ENCODE measurements around the gene COL4A4. TPM values are rescaled to one million over a fixed set of nuclear protein-coding genes. Genes with fewer than 3 reads are reported as not detected.

Gene COL4A4
- total and polyA plus RNA-seq, 2 donors (not counting 3 experiments of a cell fraction or from before 2014, with no cell fraction given), result not detected

GRCh38 chr2:227153307-227153706, 10.7 kb downstream of the COL4A4 start:
- dilution Hi-C loops (cut with MboI; ENCODE audit: extremely low pct_ligation_motif_present, low sequenced_read_pairs), result no loop called here
- no peaks in the 10 kb centered on the region for H3K9me1 ChIP-seq (replicated peaks; ENCODE audit: control insufficient read depth, extremely low read depth, insufficient read depth, low read length)
- CTCF ChIA-PET, result no interaction called here
- no TSS peak for BruUV-seq (replicated peaks)
- H4K20me1 ChIP-seq (replicated peaks; ENCODE audit: control insufficient read depth, extremely low read depth, insufficient read depth, low read length), result no peaks in the 10 kb centered on the region
- DNase-seq (ENCODE audit: low read depth, low spot score), result no peak
- POLR2A ChIA-PET, result no interaction called here
- no peaks in the 10 kb centered on the region for H3K9me3 ChIP-seq (replicated peaks; ENCODE audit: control insufficient read depth, insufficient read depth, low read length)
- H3K27me3 ChIP-seq (ENCODE audit: control insufficient read depth in 2 of 2, insufficient read depth in 2 of 2, low read length in 2 of 2), result no peaks in the 10 kb centered on the region
- no peak overlapping the region for H3K27ac ChIP-seq (ENCODE audit: insufficient read depth, low read depth, low read length)
- H3K79me2 ChIP-seq (ENCODE audit: control insufficient read depth, insufficient read depth, low read length), result no peaks in the 10 kb centered on the region
- no peak overlapping the region for H3K4me2 ChIP-seq (ENCODE audit: insufficient read depth, low read length)
- TF ChIP-seq JUN (IDR thresholded peaks at IDR 0.05; ENCODE audit: borderline replicate concordance, insufficient read depth, insufficient read length, low read depth), result no peak
- no peak for TF ChIP-seq MYC (IDR thresholded peaks at IDR 0.05; ENCODE audit: low read depth, low read length)
- no peak for TF ChIP-seq POLR2AphosphoS5 (IDR thresholded peaks at IDR 0.05; ENCODE audit: insufficient read depth, low read depth, low read length)
- no peak for TF ChIP-seq GATA2 (IDR thresholded peaks at IDR 0.05; ENCODE audit: insufficient read depth, insufficient read length, low read depth, low read length)
- H3K4me3 ChIP-seq (replicated peaks in 1 of 3; ENCODE audit: insufficient read depth in 1 of 3, low read depth in 1 of 3, low read length in 3 of 3), result no peak overlapping the region
- H3K9ac ChIP-seq (replicated peaks; ENCODE audit: extremely low read depth, insufficient read depth, low read length), result no peak overlapping the region
- no peaks in the 10 kb centered on the region for H3K36me3 ChIP-seq (ENCODE audit: control insufficient read depth in 2 of 2, extremely low read depth in 1 of 2, insufficient read depth in 2 of 2, low read length in 2 of 2)
- H3K4me1 ChIP-seq (ENCODE audit: control insufficient read depth, extremely low read depth, insufficient read depth, low read length), result no peaks in the 10 kb centered on the region
- intact Hi-C loops (cut with micrococcal nuclease), result no loop called here
- H2AFZ ChIP-seq (ENCODE audit: low read depth, low read length), result no peak overlapping the region
- FAIRE-seq, result no peak

DNA sequence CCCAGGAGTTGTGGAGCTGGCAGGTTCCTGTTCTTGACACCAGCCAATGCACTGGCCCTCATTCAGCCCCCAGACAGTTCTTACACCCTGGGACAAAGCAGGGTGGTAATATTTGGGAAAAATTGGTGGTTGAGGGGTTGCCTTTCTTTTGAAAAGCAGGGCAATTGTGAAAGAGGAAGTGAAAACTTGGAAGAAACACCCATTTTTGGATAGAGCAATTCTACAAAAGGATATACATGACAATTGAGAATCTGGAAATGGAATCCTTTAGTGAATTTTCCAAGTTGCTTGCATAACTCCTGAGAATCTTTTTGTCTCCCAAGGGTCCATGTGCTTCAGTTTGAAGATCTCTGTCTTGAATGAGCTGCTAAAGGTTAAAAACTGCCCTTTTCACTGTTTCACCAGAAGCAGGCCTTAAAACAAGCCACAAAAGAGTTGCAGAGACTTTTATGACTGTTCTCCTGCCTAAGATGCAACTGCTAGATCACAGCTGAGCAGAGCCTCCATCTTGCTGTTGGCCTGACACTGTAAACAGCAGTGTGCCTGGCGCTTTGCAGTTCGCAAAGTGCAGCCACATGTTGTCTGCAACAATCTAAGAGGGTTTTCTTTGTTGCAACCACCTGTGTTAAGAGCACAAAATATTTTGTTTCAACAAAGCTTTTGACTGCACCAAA, 11.8 kb downstream of the COL4A4 start:
- H3K36me3 ChIP-seq (ENCODE audit: control insufficient read depth in 2 of 2, extremely low read depth in 1 of 2, insufficient read depth in 2 of 2, low read length in 2 of 2), result no peaks in the 10 kb centered on the region

More for the DNA sequence above, 11.8 kb downstream of the COL4A4 start:
- DNase-seq (ENCODE audit: low read depth, low spot score) (no peak), FAIRE-seq (no peak)
- ChIA-PET POLR2A (no interaction called here), CTCF (no interaction called here)
- H3K79me2 ChIP-seq (ENCODE audit: control insufficient read depth, insufficient read depth, low read length), result no peaks in the 10 kb centered on the region
- dilution Hi-C loops (cut with MboI; ENCODE audit: extremely low pct_ligation_motif_present, low sequenced_read_pairs) (no loop called here), intact Hi-C loops (cut with micrococcal nuclease) (no loop called here)
- H3K9ac ChIP-seq (replicated peaks; ENCODE audit: extremely low read depth, insufficient read depth, low read length), result no peak overlapping the region
- no peaks in the 10 kb centered on the region for H4K20me1 ChIP-seq (replicated peaks; ENCODE audit: control insufficient read depth, extremely low read depth, insufficient read depth, low read length)
- no peaks in the 10 kb centered on the region for H3K4me1 ChIP-seq (ENCODE audit: control insufficient read depth, extremely low read depth, insufficient read depth, low read length)
- no TSS peak for BruUV-seq (replicated peaks)
- TF ChIP-seq, protein P1, sequence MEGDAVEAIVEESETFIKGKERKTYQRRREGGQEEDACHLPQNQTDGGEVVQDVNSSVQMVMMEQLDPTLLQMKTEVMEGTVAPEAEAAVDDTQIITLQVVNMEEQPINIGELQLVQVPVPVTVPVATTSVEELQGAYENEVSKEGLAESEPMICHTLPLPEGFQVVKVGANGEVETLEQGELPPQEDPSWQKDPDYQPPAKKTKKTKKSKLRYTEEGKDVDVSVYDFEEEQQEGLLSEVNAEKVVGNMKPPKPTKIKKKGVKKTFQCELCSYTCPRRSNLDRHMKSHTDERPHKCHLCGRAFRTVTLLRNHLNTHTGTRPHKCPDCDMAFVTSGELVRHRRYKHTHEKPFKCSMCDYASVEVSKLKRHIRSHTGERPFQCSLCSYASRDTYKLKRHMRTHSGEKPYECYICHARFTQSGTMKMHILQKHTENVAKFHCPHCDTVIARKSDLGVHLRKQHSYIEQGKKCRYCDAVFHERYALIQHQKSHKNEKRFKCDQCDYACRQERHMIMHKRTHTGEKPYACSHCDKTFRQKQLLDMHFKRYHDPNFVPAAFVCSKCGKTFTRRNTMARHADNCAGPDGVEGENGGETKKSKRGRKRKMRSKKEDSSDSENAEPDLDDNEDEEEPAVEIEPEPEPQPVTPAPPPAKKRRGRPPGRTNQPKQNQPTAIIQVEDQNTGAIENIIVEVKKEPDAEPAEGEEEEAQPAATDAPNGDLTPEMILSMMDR (IDR thresholded peaks at IDR 0.05; ENCODE audit: extremely low read depth in 1 of 2, insufficient read depth in 1 of 2, low read depth in 1 of 2, low read length in 2 of 2), result no peak
- TF ChIP-seq MYC (IDR thresholded peaks at IDR 0.05; ENCODE audit: low read depth, low read length) (no peak), GATA2 (IDR thresholded peaks at IDR 0.05; ENCODE audit: insufficient read depth, insufficient read length, low read depth, low read length) (no peak), POLR2AphosphoS5 (IDR thresholded peaks at IDR 0.05; ENCODE audit: insufficient read depth, low read depth, low read length) (no peak), POLR2A (IDR thresholded peaks at IDR 0.05; ENCODE audit: low read depth, low read length) (no peak)
- H3K27me3 ChIP-seq (ENCODE audit: control insufficient read depth in 2 of 2, insufficient read depth in 2 of 2, low read length in 2 of 2), result no peaks in the 10 kb centered on the region
- H3K4me3 ChIP-seq (replicated peaks in 1 of 3; ENCODE audit: insufficient read depth in 1 of 3, low read depth in 1 of 3, low read length in 3 of 3), result no peak overlapping the region
- no peak overlapping the region for H3K27ac ChIP-seq (ENCODE audit: insufficient read depth, low read depth, low read length)
- no peaks in the 10 kb centered on the region for H3K9me1 ChIP-seq (replicated peaks; ENCODE audit: control insufficient read depth, extremely low read depth, insufficient read depth, low read length)
- no peak overlapping the region for H2AFZ ChIP-seq (ENCODE audit: low read depth, low read length)
- H3K4me2 ChIP-seq (ENCODE audit: insufficient read depth, low read length), result no peak overlapping the region
- H3K9me3 ChIP-seq (replicated peaks; ENCODE audit: control insufficient read depth, insufficient read depth, low read length), result no peaks in the 10 kb centered on the region
